HG02588 (cell line): Measurements from ENCODE around the gene SH2B2.
"Not testable (repeated sequence)": the region's sequence is repeated elsewhere in the genome, so short reads cannot be mapped to it uniquely, and the experiment has no call there.

Experiments used
- ATAC-seq: cut with Tn5 transposase; IDR thresholded peaks from one replicate; pipeline ENCODE4 v1.9.1; 2021; ENCODE audit warnings: mild to moderate bottlenecking, moderate library complexity; ENCODE audit not compliant: unreplicated experiment

The SH2B2 gene

GRCh38 chr7:102327183-102327582 is 40.5 kb downstream of the SH2B2 start:
- not testable (repeated sequence) for ATAC-seq

- ATAC-seq, result not testable (repeated sequence)
These were observed 42.2 kb downstream of the SH2B2 start for GRCh38 chr7:102328863-102329262.

GRCh38 chr7:102329366-102329765 is 42.7 kb downstream of the SH2B2 start:
- not testable (repeated sequence) for ATAC-seq

- ATAC-seq, result not testable (repeated sequence)
These were observed 44.2 kb downstream of the SH2B2 start for GRCh38 chr7:102330666-102331460.

GRCh38 chr7:102335574-102335973 is 48.9 kb downstream of the SH2B2 start:
- ATAC-seq, result not testable (repeated sequence)

GRCh38 chr7:102337002-102337401 is 50.3 kb downstream of the SH2B2 start:
- ATAC-seq, result not testable (repeated sequence)

- ATAC-seq, result not testable (repeated sequence)
These were observed 50.8 kb downstream of the SH2B2 start for GRCh38 chr7:102337420-102337819.

GRCh38 chr7:102340599-102341368 is 54.1 kb downstream of the SH2B2 start:
- not testable (repeated sequence) for ATAC-seq

GRCh38 chr7:102346983-102347382 is 60.3 kb downstream of the SH2B2 start:
- ATAC-seq, result not testable (repeated sequence)

- ATAC-seq, result not testable (repeated sequence)
These were observed 69.7 kb downstream of the SH2B2 start, which contains the start of gene SPDYE6 for GRCh38 chr7:102356344-102356743. Gene SPDYE6 (minus strand): TSS chr7:102356444. CDS start chr7:102356023, 421 bp downstream.

- peak; percentile 96 for ATAC-seq
These were observed 77.1 kb downstream of the SH2B2 start for GRCh38 chr7:102363549-102364393.

- not testable (repeated sequence) for ATAC-seq
These were observed 77.8 kb downstream of the SH2B2 start for GRCh38 chr7:102364394-102364886.

- not testable (repeated sequence) for ATAC-seq
These were observed 78.7 kb downstream of the SH2B2 start for GRCh38 chr7:102365390-102365789.

GRCh38 chr7:102370038-102370437 is 83.4 kb downstream of the SH2B2 start:
- not testable (repeated sequence) for ATAC-seq
